GM19455 (cell line): ENCODE measurements around the gene PARM1.

ENCODE experiments used
- ATAC-seq: cut with Tn5 transposase; IDR thresholded peaks from one replicate; pipeline ENCODE4 v1.9.1; 2021; ENCODE audit not compliant: unreplicated experiment

PARM1 gene, protein sequence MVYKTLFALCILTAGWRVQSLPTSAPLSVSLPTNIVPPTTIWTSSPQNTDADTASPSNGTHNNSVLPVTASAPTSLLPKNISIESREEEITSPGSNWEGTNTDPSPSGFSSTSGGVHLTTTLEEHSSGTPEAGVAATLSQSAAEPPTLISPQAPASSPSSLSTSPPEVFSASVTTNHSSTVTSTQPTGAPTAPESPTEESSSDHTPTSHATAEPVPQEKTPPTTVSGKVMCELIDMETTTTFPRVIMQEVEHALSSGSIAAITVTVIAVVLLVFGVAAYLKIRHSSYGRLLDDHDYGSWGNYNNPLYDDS

DNA sequence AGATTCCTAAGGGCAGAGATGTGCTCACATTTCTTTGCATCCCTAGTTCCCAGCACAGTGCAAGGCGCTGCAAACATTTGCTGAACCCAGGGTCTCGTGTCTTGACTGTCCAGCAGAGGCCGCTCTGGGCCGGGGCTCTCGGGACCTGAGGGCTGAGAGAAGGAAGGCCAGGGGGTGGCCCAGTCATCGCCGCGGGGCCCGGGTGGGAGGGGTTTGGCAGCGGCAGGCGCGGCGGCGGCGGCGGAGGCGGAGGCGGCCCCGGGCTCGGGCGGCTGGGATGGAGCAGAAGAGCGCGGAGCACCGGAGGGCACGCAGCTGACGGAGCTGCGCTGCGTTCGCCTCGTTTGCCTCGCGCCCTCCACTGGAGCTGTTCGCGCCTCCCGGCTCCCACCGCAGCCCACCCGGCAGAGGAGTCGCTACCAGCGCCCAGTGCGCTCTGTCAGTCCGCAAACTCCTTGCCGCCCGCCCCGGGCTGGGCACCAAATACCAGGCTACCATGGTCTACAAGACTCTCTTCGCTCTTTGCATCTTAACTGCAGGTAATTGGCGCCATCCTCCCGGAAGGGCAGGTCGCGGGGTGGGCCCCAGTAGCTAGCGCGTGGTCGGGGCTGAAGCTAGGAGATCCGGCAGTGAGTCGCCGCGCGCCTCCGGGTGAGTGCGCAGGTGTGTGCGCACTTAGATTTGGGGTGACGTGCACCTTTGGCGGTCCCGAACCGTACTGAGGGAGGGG lies at the start of gene PARM1:
PARM1 (plus strand) TSS at position 285 of the 730 bp plus-strand sequence; CDS start at position 497, 212 bp downstream.
- ATAC-seq, result peak; percentile 80

- no peak for ATAC-seq
Measured at GRCh38 chr4:74884266-74884665, 48.6 kb upstream of the PARM1 start.

DNA sequence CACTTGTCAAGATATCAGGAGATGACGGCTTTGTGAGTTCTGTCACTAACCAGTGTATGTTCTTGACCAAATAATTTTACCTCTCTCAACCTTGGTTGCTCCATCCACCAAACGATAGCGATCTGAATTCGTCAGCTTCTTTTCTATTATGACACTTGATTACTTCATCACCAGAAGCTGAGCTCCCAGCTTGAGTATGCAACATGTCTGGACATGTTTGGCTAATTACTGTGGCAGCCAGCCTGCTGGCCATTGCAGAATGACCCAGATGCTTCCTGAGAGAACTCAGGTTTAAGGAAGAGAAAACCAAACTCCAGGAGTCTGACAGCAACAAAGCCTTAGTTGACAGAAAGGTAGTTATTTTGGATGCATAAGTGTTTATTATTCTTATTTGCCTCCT lies 46.4 kb upstream of the PARM1 start:
- ATAC-seq, result no peak

GRCh38 chr4:74890341-74890740 lies 42.6 kb upstream of the PARM1 start:
- no peak for ATAC-seq

DNA sequence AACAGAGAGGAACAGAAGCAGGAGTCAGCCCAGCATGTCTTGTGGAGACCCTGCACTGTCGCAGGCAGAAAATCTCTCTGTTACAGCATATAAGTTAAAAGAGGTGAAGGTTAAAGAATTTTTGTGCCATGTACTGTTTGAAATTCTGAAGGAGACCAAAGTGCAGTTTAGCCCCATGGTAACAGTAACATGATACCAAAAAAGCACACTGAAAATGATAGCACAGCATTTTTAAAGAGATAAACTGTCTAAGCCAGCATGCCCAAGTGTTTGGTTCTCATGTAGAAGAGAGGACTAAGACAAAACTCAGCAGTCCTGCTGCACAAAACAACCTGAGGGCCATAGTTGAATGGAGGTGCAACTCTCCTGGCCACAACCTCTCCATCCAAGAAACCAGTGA lies 41.9 kb upstream of the PARM1 start:
- ATAC-seq, result no peak

GRCh38 chr4:74893171-74893570 lies 39.7 kb upstream of the PARM1 start:
- no peak for ATAC-seq

DNA sequence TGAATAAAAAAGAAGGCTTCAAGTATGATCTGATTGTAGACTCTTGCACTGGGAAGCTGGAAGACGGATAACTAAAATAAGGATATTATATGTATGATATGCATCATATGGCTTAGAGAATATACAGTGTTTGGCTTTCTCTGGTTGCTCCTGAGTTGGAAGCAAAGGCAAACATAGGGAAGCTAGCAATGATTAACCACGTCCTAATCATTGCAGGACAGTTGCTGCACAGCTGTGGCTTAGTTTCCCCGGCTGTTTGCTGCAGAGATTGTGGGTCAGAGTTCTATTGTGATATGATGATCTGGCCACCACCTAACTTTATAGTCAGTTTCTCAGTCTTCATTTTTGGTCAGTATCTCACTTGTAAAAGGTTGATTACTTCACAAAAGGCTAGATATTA lies 36.3 kb upstream of the PARM1 start:
- no peak for ATAC-seq

- ATAC-seq, result no peak
Measured at GRCh38 chr4:74897386-74897785, 35.5 kb upstream of the PARM1 start.

DNA sequence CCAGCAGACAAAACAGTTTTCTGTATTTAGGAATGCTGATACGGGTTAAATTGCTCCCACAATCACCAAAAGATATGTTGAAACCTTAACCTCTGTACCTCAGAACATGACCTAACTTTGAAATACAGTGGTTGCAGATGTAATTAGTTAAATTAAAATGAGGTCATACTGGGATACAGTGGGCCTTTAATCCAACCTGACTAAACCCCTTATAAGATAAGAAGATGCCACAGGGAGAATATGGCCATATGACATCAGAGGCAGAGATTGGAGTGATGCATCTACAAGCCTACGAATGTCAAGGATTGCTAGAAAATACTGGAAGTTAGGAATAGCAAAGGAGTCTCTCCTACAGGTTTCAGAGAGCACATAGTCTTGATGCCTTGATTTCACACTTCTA lies 32.1 kb upstream of the PARM1 start:
- ATAC-seq, result no peak

- no peak for ATAC-seq
Measured at GRCh38 chr4:74904509-74905065, 28.3 kb upstream of the PARM1 start.

DNA sequence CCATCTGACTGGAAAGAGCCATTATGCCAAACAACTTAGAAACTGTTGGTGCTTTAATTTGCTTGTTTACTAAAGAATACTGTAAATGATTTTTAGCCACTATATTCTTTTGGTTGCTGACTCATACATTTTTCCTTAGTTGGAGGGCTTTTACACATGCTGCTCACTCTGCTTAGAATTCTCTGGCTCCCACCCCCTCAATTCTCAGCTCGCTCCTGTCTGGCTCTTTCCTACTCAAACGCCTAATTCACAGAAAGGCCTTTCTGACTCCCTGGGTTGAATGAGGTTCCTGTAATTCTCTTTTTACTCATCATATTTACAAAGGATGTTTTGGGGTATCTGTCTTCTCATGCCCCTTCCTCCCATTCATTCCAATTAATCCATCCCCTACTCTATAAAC lies 26.1 kb upstream of the PARM1 start:
- no peak for ATAC-seq

GRCh38 chr4:74919783-74920182 lies 13.1 kb upstream of the PARM1 start:
- ATAC-seq, result no peak

GRCh38 chr4:74920704-74921103 lies 12.2 kb upstream of the PARM1 start:
- no peak for ATAC-seq

- no peak for ATAC-seq
Measured at GRCh38 chr4:74921490-74921889, 11.4 kb upstream of the PARM1 start.

DNA sequence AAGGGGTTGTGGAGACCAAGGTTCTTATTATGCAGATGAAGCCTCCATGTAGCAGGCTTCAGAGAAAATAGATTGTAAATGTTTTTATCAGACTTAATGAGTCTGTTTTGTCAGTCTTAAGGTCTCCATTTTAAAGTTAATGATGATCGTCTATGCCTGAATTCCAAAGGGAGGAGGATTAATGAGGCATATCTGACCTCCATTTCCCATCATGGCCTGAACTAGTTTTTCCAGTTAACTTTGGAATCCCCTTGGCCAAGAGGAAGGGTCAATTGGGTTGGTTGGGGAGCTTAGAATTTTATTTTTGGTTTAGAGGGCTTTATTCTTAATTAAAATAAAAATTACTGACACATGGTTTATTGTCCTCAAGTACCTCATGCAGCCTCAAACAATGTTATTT lies 6.9 kb upstream of the PARM1 start:
- ATAC-seq, result no peak

GRCh38 chr4:74930162-74930561 lies 2.8 kb upstream of the PARM1 start:
- ATAC-seq, result peak; percentile 36

- no peak for ATAC-seq
Measured at GRCh38 chr4:74931376-74931775, 1.5 kb upstream of the PARM1 start.

DNA sequence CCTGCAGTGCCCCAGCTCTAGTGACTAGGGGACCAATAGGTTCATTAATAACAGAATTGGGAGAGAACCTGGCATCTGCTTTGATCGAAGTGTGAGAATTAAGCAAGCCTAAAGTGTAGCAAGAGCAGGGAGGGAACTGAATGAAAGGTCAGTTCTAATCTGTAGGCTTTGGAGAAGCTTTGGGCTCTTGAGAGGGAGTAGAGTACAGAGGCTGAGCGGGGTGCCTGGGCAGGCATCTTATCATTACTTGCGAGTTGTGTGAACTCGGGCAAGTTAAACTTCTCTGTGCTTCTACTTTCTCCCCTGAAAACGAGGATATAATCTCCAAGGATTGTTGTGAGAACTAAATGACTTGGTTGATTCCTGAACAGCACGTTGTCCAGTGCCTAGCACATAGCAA lies 906 bp upstream of the PARM1 start:
- ATAC-seq, result no peak

DNA sequence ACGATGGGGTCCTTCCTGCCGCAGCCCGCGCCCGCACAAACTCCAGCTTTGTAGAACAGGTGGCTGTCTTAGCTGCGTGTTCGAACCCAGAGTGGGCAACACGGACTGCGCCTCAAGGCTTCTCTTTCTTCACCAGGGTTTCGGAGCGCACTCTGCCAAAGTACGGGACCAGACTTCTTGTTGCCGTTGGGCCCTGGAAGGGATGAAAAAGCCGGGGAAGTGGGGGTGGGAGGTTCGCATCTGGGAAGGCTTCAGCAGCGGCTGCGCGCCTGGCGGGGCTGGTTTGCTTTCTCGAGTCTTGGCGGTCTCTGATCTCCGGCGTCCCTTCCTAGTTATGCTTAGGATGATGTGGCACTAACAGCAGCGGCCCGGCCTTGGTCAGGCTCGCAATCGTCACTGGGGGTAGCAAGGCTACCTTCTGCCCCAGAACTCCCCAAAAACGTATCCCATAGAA lies 673 bp downstream of the PARM1 start:
- no peak for ATAC-seq

- no peak for ATAC-seq
Measured at GRCh38 chr4:74934016-74934831, 1.3 kb downstream of the PARM1 start.

DNA sequence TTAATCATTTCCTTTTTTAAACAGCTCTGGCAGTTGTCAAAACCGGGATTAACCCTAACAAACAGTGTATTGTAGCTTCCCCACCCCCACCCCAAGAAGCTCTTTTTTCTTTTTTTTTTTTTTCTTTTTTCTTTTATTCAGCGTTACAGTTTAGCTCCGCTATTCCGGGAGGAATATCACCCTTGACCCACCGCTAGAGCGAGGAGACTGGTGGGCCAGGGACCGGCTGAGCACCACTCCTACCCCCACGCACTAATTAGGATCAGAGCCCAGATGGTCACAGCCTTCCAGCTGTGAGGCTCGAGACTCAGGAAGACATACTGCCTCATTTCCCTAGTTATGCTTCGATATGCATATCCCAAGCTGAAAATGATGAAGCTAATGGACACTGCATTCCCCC lies 2.0 kb downstream of the PARM1 start:
- ATAC-seq, result no peak
